Spleen (tissue), 11 donors: Measurements from ENCODE around the gene OMA1. TPM values are rescaled to one million over a fixed set of nuclear protein-coding genes. Genes with fewer than 3 reads are reported as not detected.

Experiments
- DNase-seq: peaks from one replicate; pipeline ENCODE4 v3.0.0-alpha.2; 2020
- H3K27ac ChIP-seq, 8 donors: fragments of 200-600 bp; sonication (generic) in 7 of 8; 1 replicate in 4 of 8; 2 replicates in 4 of 8; pipeline versions ENCODE4 v1.5.0 to v1.8.0; 2016 to 2021; ENCODE audit warnings: inconsistent platforms in 4 of 8, mild to moderate bottlenecking in 4 of 8, moderate library complexity in 1 of 8
- H3K27me3 ChIP-seq, 7 donors: fragments of 200-600 bp; sonication (generic) in 6 of 7; replicated peaks in 1 of 7; 1 replicate in 4 of 7; 2 replicates in 3 of 7; pipeline versions ENCODE4 v1.5.0 to v1.8.0; 2016 to 2021; ENCODE audit warnings: inconsistent platforms in 3 of 7, mild to moderate bottlenecking in 1 of 7
- H3K36me3 ChIP-seq, 6 donors: fragments of 200-600 bp; sonication (generic) in 5 of 6; 1 replicate in 4 of 6; 2 replicates in 2 of 6; pipeline versions ENCODE4 v1.5.0 to v1.8.0; 2016 to 2021; ENCODE audit warnings: inconsistent platforms in 2 of 6
- H3K4me1 ChIP-seq, 6 donors: fragments of 200-600 bp; sonication (generic) in 5 of 6; 1 replicate in 3 of 6; 2 replicates in 3 of 6; pipeline versions ENCODE4 v1.5.0 to v1.8.0; 2016 to 2021; ENCODE audit warnings: inconsistent platforms in 3 of 6
- H3K4me3 ChIP-seq, 8 donors: fragments of 200-600 bp; sonication (generic) in 7 of 8; 1 replicate in 4 of 8; 2 replicates in 4 of 8; pipeline versions ENCODE4 v1.5.0 to v1.8.0; 2016 to 2021; ENCODE audit warnings: inconsistent platforms in 4 of 8, mild to moderate bottlenecking in 4 of 8, moderate library complexity in 2 of 8
- H3K9me3 ChIP-seq, 8 donors: fragments of 200-600 bp; sonication (generic) in 7 of 8; 1 replicate in 4 of 8; 2 replicates in 4 of 8; pipeline versions ENCODE4 v1.5.0 to v1.8.0; 2016 to 2021; ENCODE audit warnings: inconsistent platforms in 4 of 8
- CTCF ChIP-seq, 11 experiments: fragments of 200-600 bp in 7 of 11; fragments of 450-650 bp in 4 of 11; sonication (generic) in 4 of 11; IDR thresholded peaks in 8 of 11; conservative IDR thresholded peaks in 3 of 11; 1 replicate in 7 of 11; 2 replicates in 4 of 11; pipeline versions ENCODE4 v1.4.0 to v1.8.0; 2016 to 2021; ENCODE audit warnings: antibody characterized with exemption in 11 of 11, inconsistent platforms in 4 of 11, mild to moderate bottlenecking in 1 of 11
- POLR2A ChIP-seq, 3 donors: fragments of 450-650 bp; IDR thresholded peaks; one replicate each; pipeline ENCODE4 v1.5.1; 2017; ENCODE audit warnings: antibody characterized with exemption in 3 of 3, mild to moderate bottlenecking in 1 of 3
- POLR2AphosphoS5 ChIP-seq, 3 donors: sonication (generic); formaldehyde crosslinking; IDR thresholded peaks; one replicate each; pipeline ENCODE4 v1.5.1; 2017; ENCODE audit warnings: antibody characterized with exemption in 3 of 3
- WGBS, 5 donors: extraction: QIAGEN DNeasy Blood & Tissue Kit in 3 of 5; methylation state at CpG; one replicate each; pipeline versions ENCODE4 v1.1.5 to v1.1.7; 2013 to 2018; 5-methylcytosine and 5-hydroxymethylcytosine counted together
- intact Hi-C: fragments of 100-400 bp; cut with DNase I; formaldehyde crosslinking; loops from one replicate; pipeline ENCODE4 v1.15.0; 2023; ENCODE audit warnings: low total_unique reads
- polyA plus RNA-seq, 3 donors: library from polyadenylated mRNA; stranded (reverse); fragments of 200-250 nt; gene quantifications; one replicate each; pipeline ENCODE4 v1.2.1, GENCODE V29; 2013
- total RNA-seq, 7 donors: library from RNA; depleted of rRNA in 3 of 7; stranded (reverse); fragments of >200 nt in 3 of 7; fragmentation: NEBNext Ultra II Directional in 4 of 7; extraction: Animal tissue kit (Norgen Biotek cat#: 25700) in 4 of 7; gene quantifications; one replicate each; pipeline versions ENCODE4 v1.1.0 to v1.2.1, GENCODE V29; 2016 to 2021
- donor health status: healthy with polysubstance abuse.
- donor health status: DM: no; HTN: no; CAD: no; lungs with moderate emphysema.
- donor health status: DM: no; HTN: no; CAD: no.
- donor health status: Bipolar disorder and iron deficiency.
- donor health status: healthy.
- donor health status: DM: no; HTN: no; CAD: no.
- donor health status: DM: yes; HTN: yes; CAD: no.

The OMA1 gene
- total and polyA plus RNA-seq, 10 donors = 19.3 to 48.6 (median 32.5) TPM

- WGBS, 5 donors = 72 to 94% (median 78%) methylated on average over 5 of the region's 5 CpGs
- intact Hi-C loops = no loop called here
- Histone ChIP-seq H3K4me1 (no peaks in the 10 kb centered on the region), H3K9me3 (no peaks in the 10 kb centered on the region), H3K27ac (no peak overlapping the region), H3K4me3 (no peak overlapping the region), H3K36me3 (peaks cover 0 to 42% (median 2%) of the 10 kb centered on the region in 6 donors), H3K27me3 (no peaks in the 10 kb centered on the region)
- no peak for DNase-seq
- no peak for TF ChIP-seq POLR2A (IDR thresholded peaks at IDR 0.05)
- no peak for TF ChIP-seq POLR2AphosphoS5 (IDR thresholded peaks at IDR 0.05)
- TF ChIP-seq CTCF (IDR thresholded peaks at IDR 0.05 in 8 of 11, conservative IDR thresholded peaks at IDR 0.05 in 3 of 11) = no peak
Measured at GRCh38 chr1:58468612-58469011, 77.9 kb downstream of the OMA1 start.

GRCh38 chr1:58466630-58467241 is 79.8 kb downstream of the OMA1 start:
- Histone ChIP-seq H3K36me3 (peaks cover 0 to 38% (median 2%) of the 10 kb centered on the region in 6 donors), H3K9me3 (no peaks in the 10 kb centered on the region), H3K4me3 (no peak overlapping the region), H3K27me3 (no peaks in the 10 kb centered on the region), H3K4me1 (no peaks in the 10 kb centered on the region), H3K27ac (no peak overlapping the region)
- WGBS, 5 donors = 85 to 93% (median 90%) methylated on average over 5 to 6 of the region's 6 CpGs
- no peak for DNase-seq
- no peak for TF ChIP-seq CTCF (IDR thresholded peaks at IDR 0.05 in 8 of 11, conservative IDR thresholded peaks at IDR 0.05 in 3 of 11)
- no peak for TF ChIP-seq POLR2AphosphoS5 (IDR thresholded peaks at IDR 0.05)
- TF ChIP-seq POLR2A (IDR thresholded peaks at IDR 0.05) = no peak
- intact Hi-C loops = no loop called here

- intact Hi-C loops = no loop called here
- H3K27me3 ChIP-seq = no peaks in the 10 kb centered on the region
- TF ChIP-seq CTCF (IDR thresholded peaks at IDR 0.05 in 8 of 11, conservative IDR thresholded peaks at IDR 0.05 in 3 of 11) (no peak), POLR2A (IDR thresholded peaks at IDR 0.05) (no peak), POLR2AphosphoS5 (IDR thresholded peaks at IDR 0.05) (no peak)
- peaks cover 0 to 38% (median 2%) of the 10 kb centered on the region in 6 donors for H3K36me3 ChIP-seq
- no peak overlapping the region for H3K4me3 ChIP-seq
- H3K9me3 ChIP-seq = no peaks in the 10 kb centered on the region
- WGBS, 5 donors = 65 to 78% (median 72%) methylated on average over 11 to 13 of the region's 13 CpGs
- DNase-seq = no peak
- no peaks in the 10 kb centered on the region for H3K4me1 ChIP-seq
- H3K27ac ChIP-seq = no peak overlapping the region
Measured at GRCh38 chr1:58465825-58466629, 80.5 kb downstream of the OMA1 start.

GRCh38 chr1:58465176-58465575 is 81.3 kb downstream of the OMA1 start:
- intact Hi-C loops = no loop called here
- no peak for TF ChIP-seq CTCF (IDR thresholded peaks at IDR 0.05 in 8 of 11, conservative IDR thresholded peaks at IDR 0.05 in 3 of 11)
- TF ChIP-seq POLR2A (IDR thresholded peaks at IDR 0.05) = no peak
- no peak for TF ChIP-seq POLR2AphosphoS5 (IDR thresholded peaks at IDR 0.05)
- H3K27me3 ChIP-seq = no peaks in the 10 kb centered on the region
- H3K27ac ChIP-seq = no peak overlapping the region
- H3K4me1 ChIP-seq = no peaks in the 10 kb centered on the region
- no peak overlapping the region for H3K4me3 ChIP-seq
- no peak for DNase-seq
- peaks cover 0 to 42% (median 2%) of the 10 kb centered on the region in 6 donors for H3K36me3 ChIP-seq
- WGBS, 5 donors = 68 to 81% (median 73%) methylated on average over 6 of the region's 6 CpGs
- H3K9me3 ChIP-seq = peaks cover 0 to 2% (median 0%) of the 10 kb centered on the region in 8 donors
